ENCODE data around the gene RP2. TPM values are rescaled to one million over a fixed set of nuclear protein-coding genes. Genes with fewer than 3 reads are reported as not detected.

Gene RP2
- total and polyA plus RNA-seq, 2 of the 8 experiments (the other 6 are each of a cell fraction or from before 2014, with no cell fraction given) = 2.2 to 6.9 TPM

- Histone ChIP-seq H3K4me1 (replicated peaks in 1 of 4; ENCODE audit: control insufficient read depth in 3 of 4, insufficient read depth in 4 of 4, low read length in 3 of 4) (no peaks in the 10 kb centered on the region; a peak in 2 of 7 replicates), H3K79me1 (ENCODE audit: low read depth, low read length) (no peaks in the 10 kb centered on the region), H3K9ac (replicated peaks in 1 of 4; ENCODE audit: extremely low read depth in 1 of 4, low read depth in 3 of 4, low read length in 3 of 4) (no peak overlapping the region), H4K8ac (ENCODE audit: extremely low read depth, insufficient read depth, low read length) (no peak overlapping the region), H3K4me3 (ENCODE audit: extremely low read depth in 1 of 4, insufficient read depth in 2 of 4, low read depth in 3 of 4, low read length in 4 of 4) (no peak overlapping the region), H3K27ac (ENCODE audit: low read depth, low read length) (no peak overlapping the region), H4K20me1 (replicated peaks in 1 of 2; ENCODE audit: control insufficient read depth in 1 of 2, insufficient read depth in 2 of 2, low read length in 2 of 2) (no peaks in the 10 kb centered on the region), H3K23ac (ENCODE audit: insufficient read length) (no peak overlapping the region), H3K56ac (replicated peaks; ENCODE audit: insufficient read length, low read depth, low read length) (no peak overlapping the region), H3K36me3 (ENCODE audit: control insufficient read depth in 2 of 4, insufficient read depth in 4 of 4, low read length in 3 of 4) (no peaks in the 10 kb centered on the region), H2AK5ac (ENCODE audit: low read depth, low read length) (no peak overlapping the region), H4K91ac (replicated peaks; ENCODE audit: insufficient read length, low read length) (no peak overlapping the region), H2BK5ac (ENCODE audit: low read depth, low read length) (no peak overlapping the region), H3K23me2 (ENCODE audit: low read depth, low read length) (0 out of 2 replicates have a peak, but pooled peaks cover 3% of the 10 kb centered on the region), H3K79me2 (ENCODE audit: control insufficient read depth in 1 of 2, insufficient read depth in 2 of 2, low read length in 2 of 2) (peaks cover 5 to 21% of the 10 kb centered on the region in 2 experiments; a peak in 2 of 4 replicates), H2BK120ac (replicated peaks; ENCODE audit: low read depth, low read length) (no peak overlapping the region), H3K4me2 (ENCODE audit: insufficient read depth in 1 of 2, low read depth in 2 of 2, low read length in 2 of 2) (no peak overlapping the region), H2BK12ac (ENCODE audit: low read depth, low read length) (no peak overlapping the region), H3K27me3 (replicated peaks in 1 of 4; ENCODE audit: control insufficient read depth in 3 of 4, extremely low read depth in 1 of 4, insufficient read depth in 3 of 4, low read length in 3 of 4) (no peaks in the 10 kb centered on the region), H3K9me3 (ENCODE audit: insufficient read depth in 2 of 2, low read depth in 1 of 2, low read length in 1 of 2) (no peaks in the 10 kb centered on the region), H3K14ac (ENCODE audit: insufficient read length) (no peak overlapping the region), H4K5ac (ENCODE audit: insufficient read length, low read depth, low read length) (no peak overlapping the region), H3K18ac (ENCODE audit: extremely low read depth, low read length) (no peak overlapping the region), H2BK20ac (ENCODE audit: low read length) (no peak overlapping the region), H2AFZ (ENCODE audit: low read length) (no peak overlapping the region), H3K4ac (replicated peaks; ENCODE audit: insufficient read length, low read depth, low read length) (no peak overlapping the region), H2BK15ac (ENCODE audit: low read length) (no peak overlapping the region)
- TF ChIP-seq SIRT6 (IDR thresholded peaks at IDR 0.05; ENCODE audit: low read length) (no peak), BCL11A (IDR thresholded peaks at IDR 0.05; ENCODE audit: low read depth in 2 of 2, low read length in 2 of 2) (no peak), BACH1 (IDR thresholded peaks at IDR 0.05; ENCODE audit: low read length) (no peak), RAD21 (IDR thresholded peaks at IDR 0.05 in 1 of 2, conservative IDR thresholded peaks at IDR 0.05 in 1 of 2; ENCODE audit: low read depth in 2 of 2, low read length in 2 of 2) (no peak), CEBPB (IDR thresholded peaks at IDR 0.05; ENCODE audit: low read depth, low read length) (no peak), FOSL1 (IDR thresholded peaks at IDR 0.05; ENCODE audit: insufficient read depth, low read depth, low read length) (no peak), SP2 (IDR thresholded peaks at IDR 0.05; ENCODE audit: low read length) (no peak), HDAC6 (IDR thresholded peaks at IDR 0.05; ENCODE audit: low read depth, low read length) (no peak), SP4 (IDR thresholded peaks at IDR 0.05; ENCODE audit: low read length) (no peak), PHF8 (conservative IDR thresholded peaks at IDR 0.05; ENCODE audit: low read depth, low read length) (no peak), SAP30 (IDR thresholded peaks at IDR 0.05; ENCODE audit: insufficient read depth, insufficient replicate concordance, low read length) (no peak), KDM1A (IDR thresholded peaks at IDR 0.05; ENCODE audit: borderline replicate concordance, low read length) (no peak), TBP (IDR thresholded peaks at IDR 0.05; ENCODE audit: low read depth, low read length) (no peak)
- 87% methylated on average over 3 of the region's 3 CpGs; no CpG with 5 or more reads in 1 of the 2 experiments for WGBS, 2 experiments (ENCODE audit: extremely low coverage in 1 of 2, insufficient coverage in 1 of 2, insufficient read length in 1 of 2, insufficient replicate concordance in 2 of 2, low coverage in 1 of 2, low lambda C conversion rate in 2 of 2, missing lambda C conversion rate in 1 of 2)
- no peak for DNase-seq (ENCODE audit: low read depth in 1 of 2, low spot score in 2 of 2)
- POLR2A ChIA-PET (ENCODE audit: partially characterized antibody) = no interaction called here
- FAIRE-seq = no peak
- CTCF ChIA-PET (ENCODE audit: partially characterized antibody) = no interaction called here
Measured at GRCh38 chrX:46910415-46910814, 73.6 kb downstream of the RP2 start.
